ENCODE data around the gene MUC5AC. TPM values are rescaled to one million over a fixed set of nuclear protein-coding genes. Genes with fewer than 3 reads are reported as not detected.

The MUC5AC gene
- total RNA-seq, 4 donors from 2014 or later = not detected

DNA sequence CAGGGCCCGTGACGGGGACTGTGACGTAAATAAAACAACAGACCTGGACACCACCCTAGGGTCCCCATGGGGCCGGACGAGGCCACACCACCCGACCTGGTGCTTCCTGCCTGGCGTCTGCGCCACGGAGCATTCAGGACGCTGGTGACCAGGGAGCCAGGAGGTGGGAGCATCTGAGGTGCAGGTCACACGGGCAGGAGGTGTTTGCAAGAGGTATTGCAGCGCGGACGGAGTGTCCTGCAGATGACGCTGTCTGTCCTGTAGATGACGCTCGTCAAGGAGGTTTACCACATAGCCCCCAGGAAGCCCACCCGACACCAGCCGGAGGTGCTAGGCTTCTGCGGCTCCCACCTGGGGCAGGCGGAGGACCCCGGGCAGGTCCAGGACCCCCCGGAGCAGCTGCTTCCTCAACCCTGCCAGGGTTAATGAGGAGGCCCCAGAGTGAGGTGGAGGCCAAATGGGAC, 64.1 kb downstream of the MUC5AC start:
- in situ Hi-C loops (cut with MboI; ENCODE audit: low sequenced_read_pairs in 4 of 4) = loop anchor here in 3 of 4 donors (25.0 kb wide), 1 partner anchor 290 kb away; no protein-coding TSS in a partner anchor
- H3K27ac ChIP-seq = no peak overlapping the region
- H3K27me3 ChIP-seq = peaks cover 43 to 62% (median 47%) of the 10 kb centered on the region in 3 donors
- DNase-seq (no peak), ATAC-seq (no peak)
- no peak for TF ChIP-seq POLR2A (IDR thresholded peaks at IDR 0.05)
- TF ChIP-seq, protein P1, sequence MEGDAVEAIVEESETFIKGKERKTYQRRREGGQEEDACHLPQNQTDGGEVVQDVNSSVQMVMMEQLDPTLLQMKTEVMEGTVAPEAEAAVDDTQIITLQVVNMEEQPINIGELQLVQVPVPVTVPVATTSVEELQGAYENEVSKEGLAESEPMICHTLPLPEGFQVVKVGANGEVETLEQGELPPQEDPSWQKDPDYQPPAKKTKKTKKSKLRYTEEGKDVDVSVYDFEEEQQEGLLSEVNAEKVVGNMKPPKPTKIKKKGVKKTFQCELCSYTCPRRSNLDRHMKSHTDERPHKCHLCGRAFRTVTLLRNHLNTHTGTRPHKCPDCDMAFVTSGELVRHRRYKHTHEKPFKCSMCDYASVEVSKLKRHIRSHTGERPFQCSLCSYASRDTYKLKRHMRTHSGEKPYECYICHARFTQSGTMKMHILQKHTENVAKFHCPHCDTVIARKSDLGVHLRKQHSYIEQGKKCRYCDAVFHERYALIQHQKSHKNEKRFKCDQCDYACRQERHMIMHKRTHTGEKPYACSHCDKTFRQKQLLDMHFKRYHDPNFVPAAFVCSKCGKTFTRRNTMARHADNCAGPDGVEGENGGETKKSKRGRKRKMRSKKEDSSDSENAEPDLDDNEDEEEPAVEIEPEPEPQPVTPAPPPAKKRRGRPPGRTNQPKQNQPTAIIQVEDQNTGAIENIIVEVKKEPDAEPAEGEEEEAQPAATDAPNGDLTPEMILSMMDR (IDR thresholded peaks at IDR 0.05 in 4 of 5, conservative IDR thresholded peaks at IDR 0.05 in 1 of 5) = no peak
- intact Hi-C loops (cut with DNase I; ENCODE audit: low total_unique reads) = no loop called here
- no peak overlapping the region for H3K4me3 ChIP-seq
- H3K4me1 ChIP-seq = no peaks in the 10 kb centered on the region
- no peaks in the 10 kb centered on the region for H3K36me3 ChIP-seq
- H3K9me3 ChIP-seq = no peaks in the 10 kb centered on the region

DNA sequence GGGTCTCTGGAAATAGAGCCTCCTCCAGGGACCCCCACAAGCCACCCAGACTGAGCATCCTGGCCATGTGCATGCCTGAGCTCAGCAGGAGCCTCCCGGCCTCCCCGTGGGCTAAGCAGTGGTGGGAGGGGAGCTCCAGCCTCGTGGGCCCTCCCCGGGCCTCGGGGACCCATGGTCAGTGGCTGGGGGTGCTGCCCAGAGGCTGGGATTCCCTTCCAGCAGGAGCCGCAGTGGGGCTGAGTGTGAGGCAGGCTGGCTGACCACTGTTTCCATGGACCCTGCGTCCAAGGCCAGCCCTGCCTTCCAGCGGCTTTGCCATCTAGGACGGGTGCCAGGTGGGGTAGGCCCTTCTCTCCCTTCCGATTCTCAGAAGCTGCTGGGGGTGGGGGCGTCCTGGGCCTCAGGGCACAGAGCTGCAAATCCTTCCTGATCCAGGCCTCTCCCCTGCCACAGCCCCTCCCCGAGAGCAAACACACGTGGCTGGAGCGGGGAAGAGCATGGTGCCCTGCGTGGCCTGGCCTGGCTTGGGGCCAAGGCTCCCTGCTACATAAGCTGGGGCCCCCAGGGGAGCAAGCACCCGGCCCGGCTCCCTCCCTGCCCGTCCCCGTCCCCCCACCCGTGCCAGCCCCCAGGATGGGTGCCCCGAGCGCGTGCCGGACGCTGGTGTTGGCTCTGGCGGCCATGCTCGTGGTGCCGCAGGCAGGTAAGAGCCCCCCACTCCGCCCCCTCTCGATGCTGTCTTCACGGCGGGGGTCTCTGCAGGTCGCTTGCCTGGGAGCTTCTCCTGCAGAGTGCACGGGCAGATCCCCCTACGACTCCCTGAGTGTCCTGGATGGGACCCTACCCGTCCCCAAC, 65.0 kb downstream of the MUC5AC start, which contains the start of gene MUC5B:
TSS of gene MUC5B (plus strand) at position 576 of the 855 bp plus-strand sequence. CDS start at position 634, 58 bp downstream.
- peaks cover 43 to 62% (median 47%) of the 10 kb centered on the region in 3 donors for H3K27me3 ChIP-seq
- no peaks in the 10 kb centered on the region for H3K36me3 ChIP-seq
- no peak within 1 kb of the TSS for H3K27ac ChIP-seq
- no peak within 1 kb of the TSS for H3K4me3 ChIP-seq
- in situ Hi-C loops (cut with MboI; ENCODE audit: low sequenced_read_pairs in 4 of 4) = loop anchor here in 3 of 4 donors (25.0 kb wide), 1 partner anchor 290 kb away; no protein-coding TSS in a partner anchor
- H3K9me3 ChIP-seq = no peaks in the 10 kb centered on the region
- DNase-seq (no peak), ATAC-seq (no peak)
- intact Hi-C loops (cut with DNase I; ENCODE audit: low total_unique reads) = no loop called here
- no peaks in the 10 kb centered on the region for H3K4me1 ChIP-seq
- TF ChIP-seq, protein P1 (IDR thresholded peaks at IDR 0.05 in 4 of 5, conservative IDR thresholded peaks at IDR 0.05 in 1 of 5) = no peak
- no peak for TF ChIP-seq POLR2A (IDR thresholded peaks at IDR 0.05)

DNA sequence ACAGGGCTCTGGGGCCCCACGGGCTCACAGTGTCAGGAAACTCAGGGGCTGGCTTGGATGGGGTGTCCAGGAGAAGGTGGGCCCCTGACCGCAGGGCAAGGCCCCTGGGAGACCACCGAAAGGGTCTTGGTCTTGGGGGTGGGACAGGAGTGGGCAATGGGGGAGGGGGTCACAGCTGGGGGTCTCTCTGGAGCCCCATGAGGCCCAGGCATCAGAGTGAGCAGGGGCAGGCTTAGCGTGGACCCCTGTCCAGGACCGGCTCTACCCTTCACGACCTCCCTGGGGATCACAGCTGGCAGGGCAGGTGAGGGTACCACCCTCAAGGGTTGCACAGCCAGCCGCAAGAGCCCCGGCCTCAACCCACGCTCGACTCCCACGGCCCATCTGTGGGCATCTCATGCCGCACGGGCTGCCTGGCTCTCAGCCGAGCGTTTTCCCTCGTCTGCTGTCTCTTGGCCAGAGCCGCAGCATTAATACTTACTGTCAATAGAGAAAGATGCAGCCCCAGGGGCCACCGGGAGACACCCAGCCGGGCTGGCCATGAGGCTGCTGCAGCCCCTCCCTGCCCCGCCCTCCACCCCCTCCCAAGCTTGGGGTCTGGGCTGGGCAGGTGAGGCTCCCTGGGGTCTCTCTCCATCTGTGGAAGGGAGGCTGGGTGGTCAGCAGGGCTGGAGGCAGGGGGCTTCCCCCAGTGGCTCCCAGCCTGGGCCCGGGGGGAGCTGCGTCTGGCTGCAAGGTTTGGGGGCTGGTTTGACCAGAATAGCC, 65.8 kb downstream of the MUC5AC start:
- Histone ChIP-seq H3K4me3 (no peak overlapping the region), H3K9me3 (no peaks in the 10 kb centered on the region), H3K36me3 (no peaks in the 10 kb centered on the region), H3K27ac (no peak overlapping the region), H3K4me1 (no peaks in the 10 kb centered on the region), H3K27me3 (peaks cover 38 to 62% (median 47%) of the 10 kb centered on the region in 3 donors)
- no peak for DNase-seq
- intact Hi-C loops (cut with DNase I; ENCODE audit: low total_unique reads) (no loop called here), in situ Hi-C loops (cut with MboI; ENCODE audit: low sequenced_read_pairs in 4 of 4) (loop anchor here in 3 of 4 donors (25.0 kb wide), 1 partner anchor 289 kb away; no protein-coding TSS in a partner anchor)
- no peak for TF ChIP-seq POLR2A (IDR thresholded peaks at IDR 0.05)
- TF ChIP-seq, protein P1 (IDR thresholded peaks at IDR 0.05 in 4 of 5, conservative IDR thresholded peaks at IDR 0.05 in 1 of 5) = no peak
- ATAC-seq = no peak

DNA sequence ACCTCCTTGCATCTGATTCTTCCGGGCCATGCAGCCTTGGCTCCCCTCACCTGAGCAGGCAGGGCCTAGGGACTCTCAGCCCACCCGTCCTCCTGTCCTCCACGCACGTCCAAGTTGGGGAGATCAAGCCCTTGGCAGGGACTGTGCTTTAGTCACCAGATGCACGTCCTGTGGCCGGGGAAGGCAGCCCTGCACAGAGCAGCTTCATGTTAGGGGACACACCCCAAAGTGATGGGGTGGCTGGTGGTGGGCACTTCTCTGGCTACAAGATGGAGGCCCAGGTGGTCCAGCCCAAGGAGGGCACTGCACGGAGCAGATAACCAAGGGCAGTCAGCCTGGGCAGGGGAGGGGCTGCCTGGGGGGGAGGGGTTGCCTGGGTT, 66.3 kb downstream of the MUC5AC start:
- ATAC-seq (no peak), DNase-seq (no peak)
- intact Hi-C loops (cut with DNase I; ENCODE audit: low total_unique reads) = no loop called here
- in situ Hi-C loops (cut with MboI; ENCODE audit: low sequenced_read_pairs in 4 of 4) = loop anchor here in 3 of 4 donors (25.0 kb wide), 1 partner anchor 288 kb away; no protein-coding TSS in a partner anchor
- Histone ChIP-seq H3K4me1 (no peaks in the 10 kb centered on the region), H3K27ac (no peak overlapping the region), H3K4me3 (no peak overlapping the region), H3K36me3 (no peaks in the 10 kb centered on the region), H3K9me3 (no peaks in the 10 kb centered on the region), H3K27me3 (peaks cover 34 to 60% (median 49%) of the 10 kb centered on the region in 3 donors)
- no peak for TF ChIP-seq POLR2A (IDR thresholded peaks at IDR 0.05)
- TF ChIP-seq, protein P1 (IDR thresholded peaks at IDR 0.05 in 4 of 5, conservative IDR thresholded peaks at IDR 0.05 in 1 of 5) = no peak

Data from gastrocnemius medialis (tissue), 4 donors.